COR-L47 (cell line): ENCODE data around the gene TNFSF11.
A peak's percentile ranks its signal among the peaks of the same experiment; 100 is the strongest.
"Not testable (repeated sequence)": the region's sequence is repeated elsewhere in the genome, so short reads cannot be mapped to it uniquely, and the experiment has no call there.

Source experiments
- DNase-seq: peaks from one replicate; lab custom pipeline; 2025; lab: John Stamatoyannopoulos, UW

TNFSF11 gene

DNA sequence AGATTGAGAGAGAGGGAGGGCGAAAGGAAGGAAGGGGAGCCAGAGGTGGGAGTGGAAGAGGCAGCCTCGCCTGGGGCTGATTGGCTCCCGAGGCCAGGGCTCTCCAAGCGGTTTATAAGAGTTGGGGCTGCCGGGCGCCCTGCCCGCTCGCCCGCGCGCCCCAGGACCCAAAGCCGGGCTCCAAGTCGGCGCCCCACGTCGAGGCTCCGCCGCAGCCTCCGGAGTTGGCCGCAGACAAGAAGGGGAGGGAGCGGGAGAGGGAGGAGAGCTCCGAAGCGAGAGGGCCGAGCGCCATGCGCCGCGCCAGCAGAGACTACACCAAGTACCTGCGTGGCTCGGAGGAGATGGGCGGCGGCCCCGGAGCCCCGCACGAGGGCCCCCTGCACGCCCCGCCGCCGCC, at the start of gene TNFSF11:
Gene TNFSF11, plus strand, starts transcription at position 142 of the 400 bp plus-strand sequence. Its CDS starts 152 bp downstream, at position 294.
- peak; percentile 7 for DNase-seq

DNA sequence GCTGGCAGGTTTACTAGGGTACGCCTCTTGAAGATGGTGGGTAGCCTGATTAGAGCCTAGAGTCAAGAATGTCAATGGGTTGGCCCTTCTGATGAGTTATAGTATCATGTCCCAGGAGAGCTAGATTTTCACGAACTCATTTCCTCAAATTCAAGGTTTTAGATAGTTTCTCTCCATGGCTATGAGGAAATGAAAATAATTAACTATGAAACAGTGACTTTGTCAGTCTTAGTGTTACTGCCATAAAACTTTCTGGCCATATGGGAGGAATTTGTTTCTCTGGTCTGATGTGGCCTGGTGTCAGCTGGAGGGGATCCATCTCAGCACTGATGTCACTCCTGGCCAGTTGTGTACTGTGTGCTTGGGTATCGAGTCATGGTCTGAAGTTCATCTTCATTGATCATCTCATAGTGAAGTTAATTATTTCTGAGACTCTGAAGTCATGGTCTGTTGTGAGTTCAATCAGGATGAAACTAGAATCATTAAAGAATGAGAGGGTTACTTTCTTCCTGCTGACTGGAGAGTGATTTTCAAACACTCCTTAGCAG, 49.4 kb upstream of the TNFSF11 start:
- no peak for DNase-seq

DNA sequence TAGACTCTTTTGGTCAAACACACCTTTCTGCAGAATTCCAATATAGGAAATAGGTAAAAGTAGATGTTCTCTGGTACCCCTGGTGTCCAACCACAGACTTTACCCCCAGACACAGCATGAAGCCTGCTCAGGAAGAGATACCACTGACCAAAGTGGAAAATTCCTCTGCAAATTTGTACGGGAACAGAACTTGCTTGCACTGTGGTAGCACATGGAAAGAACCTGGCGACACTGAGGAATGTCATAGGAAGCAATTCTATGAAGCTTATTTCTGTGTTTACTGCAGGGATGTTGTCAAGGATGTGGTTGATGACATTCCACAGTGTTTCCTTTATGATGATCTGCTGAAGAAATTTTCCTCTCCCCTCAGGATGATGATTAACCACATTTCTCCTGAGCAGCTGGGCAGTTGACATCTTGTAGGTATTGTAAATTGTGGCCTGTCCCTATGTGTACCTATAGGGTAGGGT, 48.9 kb upstream of the TNFSF11 start:
- DNase-seq, result no peak

DNA sequence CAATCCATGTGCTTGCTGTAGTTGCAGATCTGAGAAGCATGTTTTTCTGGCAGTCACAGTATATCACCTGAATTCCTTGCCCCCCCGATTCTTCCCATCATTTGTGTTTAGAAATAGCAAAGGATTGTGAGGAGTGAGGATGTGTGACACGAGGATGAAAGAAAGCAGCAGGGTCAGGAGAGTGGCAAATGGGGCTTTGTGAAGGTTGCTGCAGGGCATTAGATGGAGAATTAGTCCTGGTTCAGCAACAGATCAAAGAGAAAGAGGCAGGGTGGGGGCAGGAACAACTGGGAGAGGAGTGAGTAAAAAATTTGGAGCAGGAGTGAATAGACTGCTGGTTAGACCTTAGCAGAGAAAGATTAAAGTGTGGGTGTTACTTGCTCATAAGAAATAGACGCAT, 47.7 kb upstream of the TNFSF11 start:
- DNase-seq, result no peak

GRCh38 chr13:42526804-42527203, 47.1 kb upstream of the TNFSF11 start:
- DNase-seq, result no peak

DNA sequence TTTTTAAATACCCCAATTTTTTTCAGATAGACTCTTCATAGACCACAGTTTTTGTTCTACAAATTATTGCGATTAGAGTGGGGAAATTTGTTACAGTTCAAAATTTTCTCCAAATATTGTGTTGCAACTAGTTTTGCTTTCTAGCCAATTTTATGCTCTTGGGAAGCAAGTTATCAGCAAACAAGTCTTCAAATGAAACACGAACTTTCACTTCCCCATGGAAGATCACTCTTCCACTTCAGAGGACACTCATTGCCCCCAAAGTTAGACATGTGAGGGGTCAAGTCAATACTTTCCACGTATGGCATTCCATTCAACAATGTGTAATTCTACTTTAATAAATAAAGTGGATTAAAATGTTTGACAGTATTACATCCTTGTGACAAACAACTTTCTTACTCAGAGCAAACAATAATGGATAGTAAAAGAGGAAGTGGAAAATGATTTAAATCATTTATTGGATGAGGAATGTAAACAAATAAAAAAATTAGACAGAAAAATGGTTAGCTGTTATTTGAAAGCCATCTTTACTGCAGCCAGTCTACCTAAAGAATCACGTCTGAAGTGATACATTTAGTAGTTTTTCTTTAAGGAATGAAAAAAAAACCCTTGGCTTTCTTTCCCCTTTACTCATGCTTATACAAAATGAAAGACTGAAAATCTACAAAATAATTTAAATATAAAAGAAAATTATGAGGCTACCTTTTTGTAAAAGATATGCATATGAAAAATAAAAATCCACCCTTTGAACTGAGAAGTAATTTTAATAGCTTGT, 41.2 kb upstream of the TNFSF11 start:
- no peak for DNase-seq

GRCh38 chr13:42533336-42533591, 40.7 kb upstream of the TNFSF11 start:
- DNase-seq, result no peak

- no peak for DNase-seq
These were observed 39.2 kb upstream of the TNFSF11 start for GRCh38 chr13:42534785-42535184.

DNA sequence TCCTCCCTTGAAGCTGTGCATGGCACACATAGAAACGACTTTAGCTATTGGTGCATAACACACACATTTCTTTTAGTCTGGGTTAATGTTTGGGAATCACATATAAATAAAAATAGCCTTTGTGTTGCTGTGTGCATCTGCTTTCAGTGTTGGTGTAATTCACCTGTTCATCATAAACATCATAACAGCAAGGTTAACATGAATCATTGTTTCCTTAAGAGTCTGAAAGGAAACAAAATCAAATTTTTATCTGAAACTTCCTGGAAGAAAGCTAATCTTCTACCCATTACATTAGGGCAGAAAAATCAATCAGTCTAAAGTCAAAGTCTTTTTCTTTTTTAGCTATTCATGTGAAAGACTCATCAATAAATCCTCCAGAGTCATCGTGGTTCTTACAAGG, 35.0 kb upstream of the TNFSF11 start:
- DNase-seq, result no peak

DNA sequence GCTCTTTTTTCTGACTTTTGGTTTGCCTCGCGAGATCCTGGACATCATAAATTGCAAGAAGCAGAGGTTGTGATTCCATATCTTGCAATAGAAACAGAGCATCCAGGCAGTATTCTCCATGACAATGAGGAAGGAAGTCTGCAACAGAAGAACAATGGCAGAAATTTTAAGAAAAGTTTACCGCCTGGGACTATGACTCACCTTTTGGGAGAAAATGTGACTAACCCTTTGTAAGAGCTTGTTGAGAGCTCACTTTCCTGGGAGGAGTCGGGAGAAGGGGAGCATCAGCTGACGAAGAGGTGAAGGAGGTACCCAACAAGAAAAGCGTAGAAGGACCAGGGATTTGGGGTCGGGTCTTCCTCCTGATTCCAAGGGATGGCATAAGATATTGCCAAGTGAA, 34.3 kb upstream of the TNFSF11 start:
- no peak for DNase-seq

GRCh38 chr13:42543215-42543797, 30.6 kb upstream of the TNFSF11 start:
- no peak for DNase-seq

DNA sequence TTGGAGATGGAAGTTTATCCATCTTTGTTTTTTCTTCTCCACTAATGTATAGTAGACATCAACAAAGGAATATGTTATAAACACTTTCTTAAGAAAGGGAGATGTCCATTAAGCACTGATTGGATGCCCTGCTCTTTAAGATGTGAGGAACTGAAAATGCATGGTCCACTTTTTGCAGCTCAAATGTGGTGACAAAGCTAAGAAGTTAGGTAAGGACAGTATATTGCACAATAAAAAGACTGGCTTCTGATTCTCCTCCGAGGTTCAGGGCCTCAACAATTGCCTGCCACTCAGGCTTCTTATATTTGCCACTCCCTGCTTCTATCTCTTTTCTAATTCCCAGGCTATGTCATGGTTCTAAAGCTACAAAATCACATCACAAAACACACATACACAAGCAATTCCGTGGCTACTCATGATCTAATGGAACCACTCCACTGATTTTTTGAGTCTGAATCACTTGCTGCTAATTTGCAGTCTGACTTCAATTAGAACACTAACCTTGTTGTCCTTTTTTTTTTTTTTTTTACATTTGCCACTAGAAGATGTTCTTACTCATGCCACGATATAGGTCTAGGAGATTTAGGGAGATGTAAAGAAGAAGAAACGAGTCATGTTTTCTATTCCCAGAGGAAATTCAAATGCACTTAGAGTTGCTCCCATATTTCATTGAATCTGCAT, 29.6 kb upstream of the TNFSF11 start:
- DNase-seq, result no peak

DNA sequence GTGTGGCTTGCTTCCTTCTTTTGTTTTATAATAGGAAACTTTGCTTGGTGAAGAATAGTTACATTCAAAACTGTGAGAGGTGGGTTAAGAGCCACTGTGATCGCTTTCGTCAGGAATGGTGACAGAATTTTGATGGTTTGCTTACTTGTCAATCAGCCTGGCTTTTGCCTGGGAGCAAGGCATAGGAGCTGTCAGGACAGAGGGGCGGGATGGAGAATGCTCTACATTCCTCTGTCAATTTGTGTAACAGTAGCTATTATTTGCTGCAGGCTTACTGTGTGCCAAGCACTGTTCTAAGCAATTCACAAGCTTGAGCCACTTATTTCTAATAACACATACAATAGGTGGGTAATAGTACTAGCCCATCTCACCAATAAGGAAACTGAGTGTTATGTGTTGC, 28.1 kb upstream of the TNFSF11 start:
- DNase-seq, result no peak

DNA sequence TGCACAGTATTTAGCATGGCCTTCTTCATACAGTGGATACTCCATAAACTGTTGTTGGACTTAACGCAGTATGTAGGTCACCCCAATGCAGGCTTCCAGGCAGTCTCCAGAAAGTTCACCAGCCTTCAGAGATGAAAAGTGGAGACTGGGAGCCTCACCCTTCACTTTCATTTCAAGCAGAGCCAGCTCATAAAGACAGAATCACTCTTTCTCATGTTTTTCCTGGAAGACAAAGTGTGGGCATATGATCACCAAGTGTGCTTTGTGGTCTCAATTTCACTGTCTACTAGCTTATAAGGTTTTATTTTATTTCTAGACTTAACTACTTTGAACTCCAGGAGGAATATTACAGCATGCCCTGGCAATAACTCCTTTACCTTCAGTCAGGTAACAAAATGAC, 26.3 kb upstream of the TNFSF11 start:
- DNase-seq, result no peak

DNA sequence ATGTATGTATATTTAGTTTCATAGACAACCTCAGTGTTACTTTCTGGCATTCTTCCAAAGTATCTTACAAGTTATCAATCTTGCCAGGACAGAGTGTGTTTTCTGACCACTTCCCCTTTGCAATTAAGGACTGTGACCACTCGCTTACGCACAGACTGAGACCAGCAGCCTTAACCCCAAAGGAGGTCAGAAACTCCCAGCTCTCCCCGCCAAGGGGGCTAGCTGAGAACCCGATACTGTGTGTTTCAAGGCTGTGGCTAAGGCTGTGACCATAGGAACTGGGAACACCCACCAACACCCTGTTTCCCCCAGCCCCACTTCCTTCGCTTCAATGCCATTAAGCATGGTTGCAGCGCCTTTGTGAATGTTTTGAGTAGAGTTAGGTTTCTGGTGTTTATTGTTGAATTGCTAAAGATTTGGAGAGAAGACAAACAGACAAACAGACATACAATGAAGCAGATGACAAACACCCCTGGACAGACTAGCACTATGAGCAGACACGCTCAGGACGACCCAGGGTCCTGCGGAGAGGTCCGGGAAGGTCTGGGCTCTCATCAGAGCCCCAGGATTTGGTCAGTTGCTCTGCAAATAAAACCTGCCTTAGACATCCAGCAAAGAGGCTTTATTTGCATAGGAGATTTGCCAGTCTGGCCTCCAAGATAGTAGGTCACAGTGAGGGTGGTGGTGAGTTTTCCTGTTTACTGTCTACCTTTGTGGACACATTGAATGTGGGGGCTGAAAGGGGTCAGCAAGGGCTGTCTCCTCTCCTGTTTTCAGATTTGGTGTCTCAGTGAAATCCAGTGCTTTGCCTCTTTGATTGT, 25.0 kb upstream of the TNFSF11 start:
- no peak for DNase-seq

DNA sequence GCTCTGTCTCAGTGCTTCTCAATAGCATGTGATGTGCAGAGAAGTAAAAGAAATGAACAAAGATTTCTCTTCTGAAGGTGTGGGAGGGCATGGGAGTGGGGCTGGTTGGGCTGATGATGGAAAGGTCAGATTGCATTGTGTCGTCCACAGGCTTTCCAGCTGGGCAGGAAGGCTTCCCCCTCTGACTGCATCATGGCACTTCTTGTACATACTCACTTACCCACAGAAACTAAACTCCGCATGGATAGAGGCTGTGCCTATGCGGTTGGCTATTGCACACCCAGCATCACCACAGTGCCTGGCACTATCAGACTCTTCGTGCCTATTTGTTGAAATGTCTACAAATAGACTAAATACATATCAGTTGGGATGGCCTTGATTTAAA, 24.4 kb upstream of the TNFSF11 start:
- no peak for DNase-seq

GRCh38 chr13:42551611-42552010, 22.3 kb upstream of the TNFSF11 start:
- DNase-seq, result no peak

GRCh38 chr13:42553098-42554046, 20.6 kb upstream of the TNFSF11 start:
- no peak for DNase-seq

GRCh38 chr13:42559057-42559456, 14.9 kb upstream of the TNFSF11 start:
- no peak for DNase-seq

DNA sequence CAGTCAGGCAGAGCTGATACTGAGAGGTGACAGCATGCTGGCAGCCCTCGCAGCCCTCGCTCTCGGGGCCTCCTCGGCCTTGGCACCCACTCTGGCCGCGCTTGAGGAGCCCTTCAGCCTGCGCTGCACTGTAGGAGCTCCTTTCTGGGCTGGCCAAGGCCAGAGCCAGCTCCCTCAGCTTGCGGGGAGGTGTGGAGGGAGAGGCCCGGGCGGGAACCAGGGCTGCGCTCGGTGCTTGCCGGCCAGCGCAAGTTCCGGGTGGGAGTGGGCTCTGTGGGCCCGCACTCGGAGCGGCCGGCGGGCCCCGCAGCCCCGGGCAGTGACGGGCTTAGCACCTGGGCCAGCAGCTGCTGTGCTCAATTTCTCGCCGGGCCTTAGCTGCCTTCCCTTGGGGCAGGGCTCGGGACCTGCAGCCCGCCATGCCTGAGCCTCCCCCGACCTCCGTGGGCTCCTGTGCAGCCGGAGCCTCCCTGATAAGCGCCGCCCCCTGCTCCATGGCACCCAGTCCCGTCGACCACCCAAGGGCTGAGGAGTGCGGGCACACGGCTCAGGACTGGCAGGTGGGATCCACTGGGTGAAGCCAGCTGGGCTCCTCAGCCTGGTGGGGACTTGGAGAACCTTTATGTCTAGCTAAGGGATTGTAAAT, 14.3 kb upstream of the TNFSF11 start:
- DNase-seq, result not testable (repeated sequence)

DNA sequence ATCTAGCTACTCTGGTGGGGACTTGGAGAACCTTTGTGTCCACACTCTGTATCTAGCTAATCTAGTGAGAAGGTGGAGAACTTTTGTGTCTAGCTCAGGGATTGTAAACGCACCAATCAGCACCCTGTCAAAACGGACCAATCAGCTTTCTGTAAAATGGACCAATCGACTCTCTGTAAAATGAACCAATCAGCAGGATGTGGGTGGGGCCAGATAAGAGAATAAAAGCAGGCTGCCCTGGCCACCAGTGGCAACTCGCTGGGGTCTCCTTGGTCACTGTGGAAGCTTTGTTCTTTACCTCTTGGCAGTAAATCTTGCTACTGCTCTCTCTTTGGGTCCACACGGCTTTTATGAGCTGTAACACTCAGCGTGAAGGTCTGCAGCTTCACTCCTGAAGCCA, 13.6 kb upstream of the TNFSF11 start:
- not testable (repeated sequence) for DNase-seq
